Measurements from ENCODE around the gene TEKTIP1.

TEKTIP1 gene

GRCh38 chr19:3537438-3538240 is 1.3 kb upstream of the TEKTIP1 start:
- no peak for DNase-seq (ENCODE audit: low read depth)

DNA sequence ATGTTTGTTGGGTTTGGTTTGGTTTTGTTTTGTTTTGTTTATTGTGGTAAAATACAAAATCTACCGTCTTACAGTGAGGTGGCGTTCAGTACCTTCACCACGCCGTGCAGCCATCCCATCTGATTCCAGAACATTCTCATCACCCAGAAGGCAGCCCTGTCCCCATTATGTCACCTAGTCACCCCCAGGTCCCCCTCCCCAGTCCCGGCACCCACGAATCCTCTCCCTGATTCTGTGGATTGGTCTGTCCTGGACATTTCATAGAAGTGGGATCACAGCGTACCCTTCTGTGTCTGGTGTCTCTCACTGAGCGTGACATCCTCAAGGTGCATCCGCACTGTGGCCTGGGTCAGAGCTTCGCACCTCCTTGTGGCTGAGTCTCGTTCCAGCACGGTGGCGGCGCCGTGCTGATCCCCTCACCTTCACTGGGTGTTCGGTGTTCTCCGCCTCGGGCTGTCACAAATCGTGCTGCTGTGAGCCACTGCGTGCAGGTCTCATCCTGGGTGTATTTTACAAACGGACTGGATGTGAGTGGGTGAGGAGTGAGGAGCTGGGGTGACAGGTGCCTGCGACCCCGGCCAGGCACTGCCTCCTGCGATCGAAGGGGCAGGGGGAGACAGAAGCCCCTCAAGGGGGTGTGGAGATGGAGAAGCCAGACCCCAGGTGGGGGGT is 580 bp upstream of the TEKTIP1 start:
- no peak for DNase-seq (ENCODE audit: low read depth)

DNA sequence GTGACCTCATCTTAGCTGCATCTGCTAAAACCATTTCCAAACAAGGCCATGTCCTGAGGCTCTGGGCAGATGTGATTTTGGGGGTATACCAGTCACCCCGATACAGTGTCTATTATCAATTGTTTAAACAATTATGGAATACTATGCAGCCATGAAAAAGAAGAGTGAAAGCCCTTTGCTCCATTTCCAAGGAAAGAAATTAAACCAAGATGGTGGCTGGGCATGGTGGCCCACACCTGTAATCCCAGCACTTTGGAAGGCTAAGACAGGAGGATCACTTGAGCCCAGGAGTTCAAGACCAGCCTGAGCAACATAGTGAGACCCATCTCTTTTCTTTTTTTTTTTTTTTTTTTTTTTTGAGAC is 763 bp downstream of the TEKTIP1 start:
- DNase-seq (ENCODE audit: low read depth), result no peak

DNA sequence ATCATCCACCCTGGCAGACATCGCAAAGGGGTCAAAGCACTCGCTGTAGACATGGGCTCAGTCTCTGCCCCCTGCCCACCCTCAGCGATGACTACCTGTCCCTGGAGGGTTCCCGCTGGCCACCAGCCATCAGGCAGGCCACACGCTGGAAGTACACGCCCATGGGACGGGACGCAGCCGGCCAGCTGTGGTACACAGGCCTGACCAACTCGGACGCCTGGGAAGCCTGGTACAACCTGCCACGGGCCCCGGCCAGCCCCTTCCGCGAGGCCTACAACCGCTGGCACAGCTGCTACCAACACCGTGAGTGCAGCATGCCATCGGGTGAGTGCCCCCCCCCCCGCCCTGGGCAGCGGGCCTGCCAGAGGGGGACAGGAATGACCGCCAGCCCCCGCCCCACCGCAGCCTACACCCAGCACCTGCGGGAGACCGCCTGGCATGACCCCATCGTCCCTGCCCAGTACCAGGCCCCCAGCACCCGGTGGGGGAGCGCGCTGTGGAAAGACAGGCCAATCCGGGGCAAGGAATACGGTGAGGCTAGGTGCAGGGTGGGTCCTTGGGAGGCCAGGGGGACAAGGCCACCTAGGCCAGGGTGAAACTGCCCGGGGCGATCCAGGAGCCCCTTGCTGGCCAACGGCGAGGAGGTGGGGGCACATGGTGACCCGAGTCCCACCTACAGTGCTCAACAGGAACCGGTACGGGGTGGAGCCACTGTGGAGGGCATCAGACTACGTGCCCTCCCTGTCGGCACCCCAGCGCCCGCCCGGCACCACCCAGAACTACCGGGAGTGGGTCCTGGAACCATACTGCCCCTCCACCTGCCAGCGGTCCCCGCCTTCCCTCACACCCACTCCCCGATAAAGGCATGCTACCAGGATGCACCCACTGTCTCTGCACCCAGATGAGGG is 4.4 kb downstream of the TEKTIP1 start:
- no peak for DNase-seq (ENCODE audit: low read depth)

- DNase-seq (ENCODE audit: low read depth), result no peak
Observed at GRCh38 chr19:3544058-3544376, 5.0 kb downstream of the TEKTIP1 start.

DNA sequence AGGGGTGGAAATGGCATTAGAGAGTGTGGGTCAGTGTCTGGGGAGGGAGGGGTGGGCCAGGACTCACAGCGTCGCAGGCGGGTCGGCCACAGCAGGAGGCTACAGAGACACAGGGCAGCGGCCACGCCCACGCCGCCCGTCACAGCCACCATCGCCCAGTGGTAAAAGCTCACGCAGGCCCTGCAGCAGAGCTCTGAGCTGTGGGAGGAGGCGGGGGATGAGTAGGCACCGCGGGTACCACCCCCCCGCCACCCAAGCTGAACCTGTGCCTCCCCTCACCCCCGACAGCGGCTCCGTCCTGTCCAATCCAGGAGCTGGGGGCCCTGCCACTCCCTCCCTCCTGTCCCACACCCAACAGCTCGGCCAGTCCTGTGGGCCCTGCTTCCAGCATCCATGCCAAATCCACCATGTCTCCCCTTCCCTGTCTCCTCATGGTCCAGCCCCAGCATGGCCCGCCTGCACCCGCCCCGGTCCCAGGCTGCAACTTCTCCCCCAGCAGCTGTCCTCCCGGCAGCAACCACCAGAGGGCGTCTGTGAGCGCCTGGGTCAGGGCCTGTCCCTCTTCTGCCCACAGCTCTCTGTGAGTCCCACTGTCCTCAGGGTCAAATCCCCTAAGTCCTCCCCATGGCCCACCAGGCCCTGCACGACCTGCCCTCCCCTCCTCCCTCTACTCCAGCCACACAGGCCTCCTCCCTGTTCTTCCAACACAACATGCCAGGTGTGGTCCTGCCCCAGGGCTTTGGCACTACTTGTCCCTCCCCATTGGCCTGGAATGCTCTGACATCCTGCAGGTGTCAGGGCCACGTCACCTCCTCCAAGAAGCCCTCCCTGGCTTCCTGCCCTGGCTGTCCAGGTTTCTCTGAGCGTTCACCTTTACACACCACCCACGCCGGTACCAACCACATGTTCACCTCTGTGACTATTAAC is 6.0 kb downstream of the TEKTIP1 start:
- peak; percentile 78 for DNase-seq (ENCODE audit: low read depth)

DNA sequence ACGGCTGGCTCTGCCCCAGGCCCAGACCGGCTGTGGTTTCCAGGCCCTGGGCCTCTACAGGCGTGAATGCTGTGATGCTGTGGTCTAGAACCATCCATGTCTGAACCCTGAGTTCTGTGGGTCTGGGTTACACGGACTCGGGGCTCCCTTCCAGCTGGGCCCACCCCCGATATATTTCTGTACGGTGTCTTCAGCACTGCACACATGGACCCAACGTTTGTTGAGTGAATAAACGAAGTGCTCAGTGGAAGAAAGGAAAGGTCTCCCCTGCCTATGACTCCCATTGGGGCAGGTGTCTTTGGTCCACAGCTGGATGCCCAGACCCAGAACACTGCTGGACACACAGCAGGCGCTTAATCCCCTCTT is 6.7 kb downstream of the TEKTIP1 start:
- DNase-seq (ENCODE audit: low read depth), result no peak

DNA sequence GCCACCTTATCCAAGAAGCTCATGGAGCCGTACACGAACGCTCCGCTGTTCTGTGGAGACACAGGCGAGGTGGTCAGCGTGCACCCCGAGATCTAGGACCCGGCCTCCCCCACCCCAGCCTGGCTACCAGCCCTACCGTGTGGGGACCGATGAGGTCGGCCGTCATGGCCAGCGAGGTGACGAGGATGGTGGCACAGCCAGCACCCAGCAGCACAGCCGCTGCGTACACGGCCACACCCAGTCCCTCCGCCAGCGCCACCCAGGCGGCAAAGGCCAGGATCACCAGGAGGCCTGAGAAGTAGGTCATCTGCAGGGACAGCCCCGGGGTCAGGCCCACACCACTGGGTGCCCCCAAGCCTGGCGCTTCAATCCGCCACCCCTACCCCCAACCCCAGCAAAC is 7.1 kb downstream of the TEKTIP1 start:
- DNase-seq (ENCODE audit: low read depth), result no peak

DNA sequence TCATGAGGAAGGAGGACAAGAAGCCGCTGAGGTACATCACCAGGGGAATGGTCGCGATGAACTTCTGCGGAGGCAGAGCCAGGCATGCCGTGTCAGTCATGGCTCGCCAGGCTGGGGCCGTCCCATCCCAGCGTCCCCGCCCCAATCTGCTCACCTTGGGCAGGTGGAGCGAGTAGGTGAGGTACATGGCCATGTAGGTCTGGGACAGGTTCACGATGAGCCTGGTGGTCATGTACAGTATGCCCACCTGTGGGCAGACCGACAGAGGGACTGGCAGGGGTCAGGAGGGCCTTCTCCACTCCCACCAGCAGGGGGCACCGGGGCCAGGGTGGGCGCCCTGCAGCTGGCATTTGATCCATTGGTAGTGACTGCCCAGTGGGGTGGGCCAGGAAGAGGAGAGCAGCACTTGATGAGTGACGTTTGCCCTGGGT is 8.3 kb downstream of the TEKTIP1 start:
- DNase-seq (ENCODE audit: low read depth), result peak; percentile 30

- no peak for DNase-seq (ENCODE audit: low read depth)
Observed at GRCh38 chr19:3547767-3548282, 8.9 kb downstream of the TEKTIP1 start.

DNA sequence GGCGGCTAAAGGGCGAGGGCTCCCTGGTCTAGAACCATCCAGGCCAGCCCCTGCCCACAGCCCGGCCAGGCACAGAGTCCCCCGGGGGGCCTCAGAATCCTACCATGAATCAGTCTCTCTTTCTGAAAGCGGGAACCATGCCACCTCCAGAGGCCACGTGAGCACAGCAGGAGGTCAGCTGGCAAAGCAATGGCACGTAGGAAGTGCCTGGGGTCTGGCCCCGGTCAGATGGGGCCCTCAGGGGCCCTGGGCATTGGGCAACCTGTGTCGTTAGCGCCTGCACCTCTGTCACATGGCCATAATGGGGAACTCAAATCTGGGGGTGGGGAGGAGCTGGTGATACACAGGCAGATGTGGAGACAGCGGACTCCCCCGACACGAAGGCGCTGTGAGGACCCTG is 9.6 kb downstream of the TEKTIP1 start:
- DNase-seq (ENCODE audit: low read depth), result no peak

DNA sequence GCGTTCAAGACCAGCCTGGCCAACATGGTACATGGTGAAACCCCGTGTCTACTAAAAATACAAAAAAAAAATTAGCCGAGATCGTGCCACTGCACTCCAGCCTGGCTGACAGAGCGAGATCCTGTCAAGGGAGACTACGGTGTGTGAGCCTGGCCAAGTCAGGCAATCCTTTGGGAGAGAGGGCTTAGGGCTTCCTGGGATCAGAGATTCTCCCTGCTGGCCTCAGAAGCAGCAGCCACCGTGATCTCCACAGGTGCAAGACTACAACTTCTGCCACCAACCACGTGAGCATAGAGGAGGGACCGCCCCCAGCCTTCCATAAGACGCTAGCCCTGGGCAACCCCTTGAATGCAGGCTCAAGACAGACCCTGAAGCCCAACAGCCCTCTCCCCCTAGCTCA is 10.8 kb downstream of the TEKTIP1 start:
- no peak for DNase-seq (ENCODE audit: low read depth)

- no peak for DNase-seq (ENCODE audit: low read depth)
Observed at GRCh38 chr19:3550947-3551791, 12.2 kb downstream of the TEKTIP1 start.

DNA sequence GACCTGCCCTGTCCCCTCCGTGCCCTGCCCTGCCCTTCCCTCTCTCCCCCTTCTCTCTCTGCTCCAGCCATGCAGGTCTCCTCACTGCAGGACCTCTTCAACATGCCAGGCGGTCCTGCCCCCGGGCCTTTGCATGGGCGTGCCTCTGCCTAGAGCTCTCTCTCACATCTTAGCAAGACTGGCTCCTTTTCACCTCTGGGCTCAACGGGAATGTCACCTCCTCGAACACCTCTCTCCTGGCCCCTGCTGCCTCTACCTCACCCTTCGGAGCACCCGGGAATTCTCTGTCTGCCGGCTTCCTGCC is 12.8 kb downstream of the TEKTIP1 start:
- DNase-seq (ENCODE audit: low read depth), result no peak

DNA sequence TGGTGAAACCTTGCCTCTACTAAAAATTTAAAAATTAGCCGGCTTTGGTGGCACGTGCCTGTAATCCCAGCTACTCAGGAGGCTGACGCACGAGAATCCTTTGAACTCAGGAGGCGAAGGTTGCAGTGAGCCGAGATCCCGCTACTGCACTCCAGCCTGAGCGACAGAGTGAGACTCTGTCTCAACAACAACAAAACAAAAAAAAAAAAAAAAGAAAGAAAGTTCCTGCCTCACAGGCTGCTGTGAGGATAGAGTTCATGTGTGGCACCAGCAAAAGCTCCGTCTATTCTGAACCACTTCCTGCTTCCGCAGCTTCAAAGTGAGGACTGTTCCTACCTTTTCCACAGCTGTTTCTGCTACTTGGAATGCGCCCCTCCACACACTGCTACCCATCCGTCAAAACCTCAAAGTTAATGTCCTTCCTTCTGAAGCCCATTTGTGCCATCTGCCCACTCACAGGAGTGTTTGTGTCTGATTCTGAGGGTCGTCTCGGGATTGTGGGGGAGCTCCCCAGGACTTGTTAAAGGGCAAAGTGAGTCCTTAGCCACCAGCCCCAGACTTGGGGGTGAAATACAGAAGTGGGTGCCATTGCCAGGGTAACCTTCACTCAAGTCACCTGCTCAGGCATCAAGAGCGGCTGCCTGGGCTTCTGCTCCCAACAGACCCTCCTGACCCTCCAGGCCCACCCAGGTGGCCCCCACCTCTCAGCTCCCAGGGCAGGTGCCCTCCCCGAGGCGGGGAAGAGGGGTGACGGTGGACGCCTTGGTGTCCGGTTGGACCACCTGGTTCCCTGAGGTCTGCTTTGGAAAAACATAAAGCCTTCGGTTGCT is 15.5 kb downstream of the TEKTIP1 start:
- DNase-seq (ENCODE audit: low read depth), result no peak

DNA sequence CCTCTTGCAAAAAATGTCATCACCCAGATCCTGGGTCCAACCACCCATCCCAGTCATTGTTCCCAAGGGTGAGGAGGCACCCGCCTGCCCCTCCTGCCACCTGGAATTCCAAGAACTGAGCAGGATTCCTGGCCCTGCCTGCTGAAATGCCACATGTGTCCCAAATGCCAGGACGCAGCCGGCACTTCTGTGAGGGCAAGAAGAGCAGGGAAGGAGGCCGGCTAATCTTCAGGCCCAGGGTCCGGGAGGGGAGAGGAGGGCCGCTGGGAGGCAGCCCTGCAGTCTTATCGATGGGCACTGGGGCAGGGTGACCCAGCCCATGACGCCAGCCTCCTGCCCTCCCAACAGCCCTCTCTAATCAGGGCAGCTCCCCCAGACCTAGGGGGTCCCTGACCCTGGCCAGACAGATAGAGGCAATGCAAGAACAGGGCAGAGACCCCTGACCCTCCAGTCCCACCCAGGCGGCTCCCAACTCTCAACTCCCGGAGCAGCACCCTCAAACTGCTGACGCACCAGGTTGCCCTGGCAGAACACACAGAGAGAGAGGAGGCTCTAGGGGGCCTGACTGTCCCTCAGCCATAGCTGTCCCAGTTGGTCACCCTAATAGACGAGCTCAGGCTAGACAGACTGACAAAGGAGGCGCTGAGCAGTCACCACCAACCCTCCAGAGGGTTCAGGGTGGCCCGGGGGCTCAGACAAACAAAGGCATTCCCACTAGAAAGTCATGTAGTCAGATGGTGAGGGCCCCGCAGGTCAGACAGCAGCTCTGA is 16.9 kb downstream of the TEKTIP1 start:
- DNase-seq (ENCODE audit: low read depth), result no peak

GRCh38 chr19:3556423-3556977 is 17.5 kb downstream of the TEKTIP1 start:
- no peak for DNase-seq (ENCODE audit: low read depth)

- peak; percentile 35 for DNase-seq (ENCODE audit: low read depth)
Observed at GRCh38 chr19:3556978-3557460, 18.0 kb downstream of the TEKTIP1 start.

All from stimulated activated CD8-positive, alpha-beta memory T cell treated with anti-CD3 and anti-CD28 coated beads, Interleukin-15, amount 100 ng/mL, for 24 hours (primary cell).